Eye (tissue), 1 donor: ENCODE results near the gene CUL2.
A peak's percentile ranks its signal among the peaks of the same experiment; 100 is the strongest.
"Not testable (repeated sequence)": the region's sequence is repeated elsewhere in the genome, so short reads cannot be mapped to it uniquely, and the experiment has no call there.

Experiments
- DNase-seq: peaks from one replicate; pipeline ENCODE4 v3.0.0-alpha.2; 2015

Gene CUL2

DNA sequence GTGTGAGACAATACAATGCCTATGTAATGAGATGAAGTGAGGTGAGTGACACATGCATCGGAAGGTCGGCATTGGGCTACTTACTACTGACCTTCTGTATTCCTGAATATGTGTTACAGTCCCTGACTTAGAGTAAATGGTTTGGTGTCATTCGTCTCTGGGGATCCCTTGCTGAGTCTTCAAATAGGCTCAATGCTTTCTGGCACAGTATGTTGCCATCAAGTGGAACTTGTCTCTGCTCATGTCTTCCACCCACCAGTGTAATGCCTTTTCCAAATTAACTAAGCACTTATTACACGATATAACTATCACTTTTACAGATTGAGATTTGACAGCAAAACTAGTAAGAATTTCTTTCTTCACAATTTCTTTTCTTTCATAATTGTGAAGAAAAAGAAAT lies 10.9 kb downstream of the CUL2 start:
- no peak for DNase-seq

DNA sequence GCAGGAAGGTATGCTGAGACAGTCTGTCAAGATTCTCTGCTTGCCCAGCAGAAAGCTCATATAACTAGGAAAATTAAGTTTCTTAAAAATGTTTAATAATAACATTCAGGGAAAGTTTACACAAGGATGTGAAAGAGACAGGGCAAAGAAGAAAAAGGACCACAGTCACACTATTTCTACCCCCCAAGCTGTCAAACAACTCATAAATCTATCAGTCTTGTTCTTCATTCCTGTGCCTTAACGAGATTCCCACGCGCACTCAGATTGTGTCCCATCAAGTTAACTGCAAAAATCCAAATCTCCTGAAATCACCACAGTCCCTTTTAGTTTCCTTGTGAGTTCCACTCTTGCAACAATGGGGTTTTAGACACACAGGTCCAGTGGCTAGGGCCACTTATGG lies 14.9 kb downstream of the CUL2 start:
- DNase-seq: no peak

GRCh38 chr10:35074266-35074665 lies 15.9 kb downstream of the CUL2 start:
- DNase-seq: no peak

DNA sequence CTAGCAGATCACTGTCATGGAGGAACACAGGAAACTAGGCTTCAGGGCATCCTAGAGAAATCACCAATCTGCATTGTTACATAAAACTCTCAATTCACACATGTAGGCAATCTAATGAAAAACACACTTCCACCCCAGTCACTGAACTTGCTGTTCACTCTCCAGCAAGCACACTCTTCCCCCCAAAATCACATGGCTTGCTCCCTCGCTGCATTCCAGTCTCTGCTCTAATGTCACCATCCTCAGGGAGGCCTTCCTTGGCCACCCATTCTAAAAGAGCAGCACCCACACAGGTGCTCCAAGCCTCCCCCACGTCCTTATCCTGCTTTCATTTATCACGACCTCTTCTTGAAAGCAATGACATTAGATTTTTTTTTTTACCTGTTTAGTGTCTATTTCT lies 19.6 kb downstream of the CUL2 start:
- DNase-seq: no peak

GRCh38 chr10:35063837-35064454 lies 26.2 kb downstream of the CUL2 start:
- no peak for DNase-seq

GRCh38 chr10:35059481-35059880 lies 30.7 kb downstream of the CUL2 start:
- DNase-seq: no peak

GRCh38 chr10:35058686-35059085 lies 31.5 kb downstream of the CUL2 start:
- DNase-seq: no peak

GRCh38 chr10:35058134-35058533 lies 32.0 kb downstream of the CUL2 start:
- DNase-seq: no peak

DNA sequence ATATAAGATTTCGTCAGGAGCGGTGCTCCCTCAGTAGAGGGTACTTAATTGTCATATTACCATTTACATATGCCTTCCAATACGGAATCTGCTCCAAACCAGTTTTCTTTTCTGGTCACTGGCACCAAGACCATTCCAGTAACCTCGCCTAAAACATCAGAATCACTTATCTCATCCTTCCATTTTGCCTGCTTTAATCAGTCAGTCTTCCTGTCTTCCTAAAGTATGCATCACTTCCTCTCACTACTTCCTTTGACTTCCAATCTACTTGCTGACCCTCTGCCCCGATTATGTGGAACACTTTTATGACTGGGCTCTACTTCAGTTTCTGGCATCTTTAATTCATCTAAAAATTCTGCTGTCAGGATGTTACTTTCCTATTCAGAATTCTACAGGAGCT lies 33.5 kb downstream of the CUL2 start:
- DNase-seq: no peak

DNA sequence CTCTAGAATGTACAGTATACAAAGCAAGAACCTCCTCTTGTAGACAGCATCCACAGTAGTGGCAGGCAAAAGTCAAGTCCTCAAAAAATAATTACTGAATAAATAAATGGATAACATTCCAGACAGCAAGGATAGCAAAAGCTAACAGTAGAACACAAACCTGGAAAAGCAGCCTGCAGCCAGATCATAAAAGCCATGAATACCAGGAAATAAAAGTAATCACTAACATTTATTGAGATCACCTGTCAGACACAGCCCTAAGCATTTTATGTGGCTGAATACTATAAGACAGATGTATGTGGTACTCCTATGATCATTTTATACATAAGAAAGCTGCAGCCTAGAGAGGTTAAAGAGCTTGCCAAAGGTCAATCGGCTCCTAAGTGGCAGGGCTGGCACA lies 34.0 kb downstream of the CUL2 start:
- DNase-seq: no peak

GRCh38 chr10:35050568-35050967 lies 39.6 kb downstream of the CUL2 start:
- peak; percentile 43 for DNase-seq

DNA sequence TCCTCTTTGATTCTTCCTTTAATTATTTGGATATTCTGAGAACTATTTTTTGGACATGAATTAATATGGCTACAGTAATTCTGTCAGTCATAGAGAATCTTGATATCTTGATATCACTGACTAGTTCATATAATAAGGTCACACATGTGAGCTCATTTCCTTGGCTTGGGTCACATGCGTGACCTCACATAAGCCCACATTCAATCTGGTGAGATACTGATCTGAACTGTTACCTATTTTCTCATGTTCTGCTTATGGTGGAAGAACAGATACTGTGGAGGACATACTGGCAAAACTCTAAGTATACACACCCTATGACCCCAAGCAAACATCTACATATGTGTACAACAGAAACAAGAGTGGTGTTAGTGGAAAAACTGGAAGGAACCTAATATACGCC lies 44.1 kb downstream of the CUL2 start:
- no peak for DNase-seq

GRCh38 chr10:35045275-35045674 lies 44.9 kb downstream of the CUL2 start:
- not testable (repeated sequence) for DNase-seq

- DNase-seq: no peak
Measured at GRCh38 chr10:35043796-35044344, 46.3 kb downstream of the CUL2 start.

- DNase-seq: no peak
Measured at GRCh38 chr10:35042783-35043182, 47.4 kb downstream of the CUL2 start.

DNA sequence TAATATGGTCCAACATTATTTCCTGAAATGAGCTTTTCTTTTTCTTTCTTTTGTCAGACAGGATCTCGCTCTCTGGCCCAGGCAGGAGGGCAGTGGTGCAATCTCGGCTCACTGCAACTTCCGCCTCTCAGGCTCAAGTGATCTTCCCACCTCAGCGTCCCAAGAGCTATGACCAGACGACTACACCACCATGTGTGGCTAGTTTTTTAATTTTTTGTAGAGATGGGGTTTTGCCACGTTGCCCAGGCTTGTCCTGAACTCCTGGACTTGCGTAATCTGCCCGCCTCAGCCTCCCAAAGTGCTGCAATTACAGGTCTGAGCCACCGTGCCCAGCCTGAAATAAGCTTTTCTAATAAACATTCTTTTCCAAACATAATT lies 48.6 kb downstream of the CUL2 start:
- DNase-seq: no peak

- peak; percentile 24 for DNase-seq
Measured at GRCh38 chr10:35040760-35041501, 49.2 kb downstream of the CUL2 start.

DNA sequence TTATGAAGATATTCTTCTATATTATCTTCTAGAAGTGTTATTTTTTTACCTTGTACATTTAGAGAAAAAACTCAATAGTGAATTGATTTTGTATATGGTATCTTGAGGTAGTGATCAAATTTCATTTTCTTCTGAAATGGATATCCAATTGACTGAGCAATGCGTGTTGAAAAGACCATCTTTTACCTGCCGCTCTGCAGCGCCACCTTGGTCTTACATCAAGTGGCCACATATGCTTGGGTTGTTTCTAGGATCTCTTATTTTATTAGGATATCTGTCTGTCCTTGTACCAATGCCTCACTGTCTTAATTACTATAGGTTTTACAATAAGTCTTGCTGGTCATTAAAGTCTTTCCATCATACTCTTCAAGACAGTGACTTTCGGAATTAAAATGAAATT lies 53.0 kb downstream of the CUL2 start:
- DNase-seq: no peak

GRCh38 chr10:35035606-35036005 lies 54.5 kb downstream of the CUL2 start:
- DNase-seq: no peak

DNA sequence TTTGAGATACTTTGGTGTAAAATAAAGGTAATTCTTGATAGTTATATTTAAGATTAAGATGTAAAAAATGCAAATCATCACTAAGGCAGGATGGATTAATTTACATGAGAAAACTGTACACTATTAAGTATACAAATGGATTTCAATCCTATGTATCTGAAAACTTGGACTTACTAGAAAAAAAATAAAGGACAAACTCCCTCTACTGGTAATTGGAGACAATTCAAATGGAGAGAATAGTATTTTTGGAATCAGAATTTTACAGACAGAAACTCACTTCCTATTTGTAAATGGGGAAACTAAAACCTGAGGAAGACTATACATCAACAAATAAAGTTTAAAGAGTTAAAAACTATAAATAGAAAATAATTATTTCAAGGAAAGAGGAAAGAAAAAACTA lies 62.6 kb downstream of the CUL2 start:
- peak; percentile 46 for DNase-seq

DNA sequence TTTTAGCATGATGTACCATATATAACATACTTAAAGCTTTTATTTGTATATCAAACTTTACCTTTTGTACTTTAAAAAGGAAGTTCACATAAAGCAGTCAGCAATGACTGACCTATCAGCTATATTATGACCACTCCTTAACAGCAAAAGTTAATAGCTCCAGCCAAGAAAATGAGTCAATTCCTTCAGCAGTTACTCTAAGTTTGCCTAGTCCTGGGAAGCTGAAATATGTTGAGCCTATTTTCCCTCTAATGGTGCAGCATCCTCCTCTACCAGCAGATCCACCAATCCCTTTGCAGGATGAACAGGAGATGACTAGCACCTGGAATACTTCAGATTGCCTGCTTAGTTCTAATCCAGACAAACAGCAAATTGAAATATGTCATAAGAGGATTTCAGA lies 64.2 kb downstream of the CUL2 start:
- DNase-seq: no peak

DNA sequence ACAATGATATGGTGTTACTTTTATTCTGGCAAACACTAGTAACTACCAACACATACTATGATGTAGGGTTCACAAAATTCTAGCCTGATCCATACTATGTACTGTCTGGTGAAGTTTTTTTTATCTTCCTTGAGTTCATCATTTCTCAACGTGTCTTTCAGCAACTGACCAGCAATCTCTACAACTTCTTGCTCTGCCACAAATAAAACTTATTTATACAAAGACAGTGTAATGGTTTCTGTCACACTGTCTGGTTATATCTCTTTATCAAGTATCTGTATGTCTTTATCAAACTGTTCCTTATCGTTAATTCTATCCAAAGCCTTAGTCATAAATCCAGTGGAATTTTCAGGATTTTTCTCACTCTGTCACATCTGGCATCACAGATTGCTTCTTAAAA lies 69.7 kb downstream of the CUL2 start:
- DNase-seq: no peak

DNA sequence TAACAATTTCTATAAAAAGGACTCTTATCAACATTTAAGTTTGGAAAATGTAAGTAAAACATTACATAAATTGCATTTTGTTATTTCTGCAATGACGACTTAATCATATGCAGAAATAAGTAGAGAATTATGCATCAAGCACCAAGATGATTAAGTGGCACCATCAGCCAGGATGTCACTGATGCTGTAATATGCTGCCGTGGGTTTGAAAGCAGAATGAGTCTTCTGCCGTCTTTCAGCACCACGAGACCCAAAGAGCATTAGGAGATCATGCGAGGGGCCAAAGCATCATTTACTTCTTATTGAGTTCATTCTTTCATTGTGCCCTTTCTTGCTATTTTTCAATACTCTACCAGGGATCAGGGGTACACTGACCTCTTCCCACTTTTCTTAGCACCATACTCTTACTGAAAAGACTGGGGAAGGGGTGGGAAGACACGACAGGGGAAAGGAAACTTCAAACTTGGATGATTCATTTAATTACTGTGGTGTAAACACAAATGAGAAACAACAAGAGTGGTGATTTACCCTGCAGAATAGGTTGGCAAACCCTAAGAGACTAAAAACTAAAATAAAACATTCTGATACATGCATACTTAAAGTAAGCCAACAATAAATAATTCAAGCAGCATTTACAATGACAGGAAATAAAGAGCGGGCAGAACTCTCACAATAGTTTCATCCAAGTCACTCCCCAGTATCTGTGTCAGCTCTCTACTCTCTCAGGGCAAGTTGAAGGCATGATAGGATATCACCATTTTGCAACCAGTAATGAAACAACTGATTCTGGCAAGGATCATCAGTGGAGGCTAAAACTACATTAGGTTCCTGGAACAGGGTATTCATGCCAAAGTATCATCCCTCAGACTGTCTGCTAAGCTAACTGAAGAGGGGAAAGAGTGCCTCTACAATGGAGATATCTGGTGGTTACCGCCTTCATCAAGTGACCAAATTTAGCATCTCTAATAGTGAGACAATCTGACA lies 70.8 kb downstream of the CUL2 start:
- DNase-seq: no peak
